ENCODE results near the gene IL4R. TPM values are rescaled to one million over a fixed set of nuclear protein-coding genes. Genes with fewer than 3 reads are reported as not detected.

The IL4R gene
- total and polyA plus RNA-seq, 2 of the 8 experiments (the other 6 are each of a cell fraction or from before 2014, with no cell fraction given), result 29.1 to 29.4 TPM

GRCh38 chr16:27270349-27270748, 43.4 kb upstream of the IL4R start (continued):
- no peak for TF ChIP-seq BCL11A (IDR thresholded peaks at IDR 0.05; ENCODE audit: low read depth in 2 of 2, low read length in 2 of 2)

Data from H1 (cell line).